GM12878 (cell line): ENCODE results near the gene SUFU. TPM values are rescaled to one million over a fixed set of nuclear protein-coding genes. Genes with fewer than 3 reads are reported as not detected.

Source experiments
- ATAC-seq: fragments of 200-7000 bp; cut with Tn5 transposase; 3 replicates; pipeline ENCODE4 v1.9.1; 2020; ENCODE audit warnings: mild to moderate bottlenecking, moderate library complexity
- BruUV-seq: library from RNA; stranded (reverse); fragments of 400-500 nt; replicated peaks from 2 replicates; lab custom pipeline; 2021; lab: Mats Ljungman, UMichigan
- CTCF ChIA-PET: fragments of 300-600 bp; sonication (Branson Sonifier 250); formaldehyde crosslinking; extraction: SDS; loops from one replicate; lab custom pipeline; 2021; ENCODE audit warnings: inconsistent platforms; lab: Yijun Ruan, JAX
- POLR2A ChIA-PET: fragments of 350-600 bp; formaldehyde crosslinking; extraction: SDS; loops from one replicate; lab custom pipeline; 2021; ENCODE audit warnings: inconsistent platforms; lab: Charles Lee
- RAD21 ChIA-PET: fragments of 300-600 bp; sonication (Branson Sonifier 250); formaldehyde crosslinking; loops from one replicate; lab custom pipeline; 2023; ENCODE audit warnings: antibody characterized with exemption; ENCODE audit not compliant: unreplicated experiment; lab: Charles Lee
- SMC1A ChIA-PET: fragments of 300-600 bp; sonication (Branson Sonifier 250); formaldehyde crosslinking; loops from one replicate; lab custom pipeline; 2023; ENCODE audit not compliant: unreplicated experiment, uncharacterized antibody; lab: Charles Lee
- DNase-seq: peaks from one replicate; pipeline ENCODE4 v3.0.0-alpha.2; 2011; ENCODE audit warnings: low read depth, low spot score
- FAIRE-seq: peaks from 3 replicates; lab custom pipeline; 2011; peaks lifted over from hg19 to GRCh38; lab: Jason Lieb, UNC
- H2AFZ ChIP-seq: 2 replicates; pipeline ENCODE4 v1.6.0; 2011; ENCODE audit warnings: low read depth, low read length, control low read depth; ENCODE audit not compliant: control insufficient read depth
- H3K27ac ChIP-seq: 2 replicates; pipeline ENCODE4 v1.5.1; 2011; ENCODE audit warnings: control low read depth; ENCODE audit not compliant: control insufficient read depth, insufficient read depth
- H3K27me3 ChIP-seq, 2 experiments: replicated peaks in 1 of 2; 2 replicates each; pipeline versions ENCODE4 v1.6.0 to v1.6.1; 2011; ENCODE audit warnings: low read length in 1 of 2; ENCODE audit not compliant: control insufficient read depth in 2 of 2, insufficient read depth in 2 of 2
- H3K36me3 ChIP-seq, 2 experiments: 2 replicates each; pipeline ENCODE4 v1.5.1; 2011; ENCODE audit warnings: low read length in 1 of 2; ENCODE audit not compliant: control insufficient read depth in 2 of 2, insufficient read depth in 2 of 2
- H3K4me1 ChIP-seq: 2 replicates; pipeline ENCODE4 v1.6.1; 2011; ENCODE audit warnings: mild to moderate bottlenecking, low read length, moderate library complexity, mixed read lengths; ENCODE audit not compliant: control insufficient read depth, insufficient read depth
- H3K4me2 ChIP-seq: 2 replicates; pipeline ENCODE4 v1.6.0; 2011; ENCODE audit warnings: control low read depth; ENCODE audit not compliant: control insufficient read depth, insufficient read depth
- H3K4me3 ChIP-seq: fragments of 200-600 bp; sonication (generic); 2 replicates; pipeline ENCODE4 v1.5.1; 2016
- H3K79me2 ChIP-seq: 2 replicates; pipeline ENCODE4 v1.6.0; 2011; ENCODE audit warnings: low read length; ENCODE audit not compliant: control insufficient read depth, insufficient read depth
- H3K9ac ChIP-seq: 2 replicates; pipeline ENCODE4 v1.8.0; 2011; ENCODE audit warnings: low read length, control low read depth, mixed read lengths; ENCODE audit not compliant: control insufficient read depth, insufficient read depth
- H3K9me3 ChIP-seq: replicated peaks from 3 replicates; pipeline ENCODE4 v1.5.1; 2011; ENCODE audit warnings: mild to moderate bottlenecking, low read length; ENCODE audit not compliant: control insufficient read depth, insufficient read depth
- H4K20me1 ChIP-seq: 2 replicates; pipeline ENCODE4 v1.6.0; 2011; ENCODE audit not compliant: control insufficient read depth, insufficient read depth
- FOS ChIP-seq: IDR thresholded peaks from 3 replicates; pipeline ENCODE4 v1.6.1; 2011; ENCODE audit warnings: borderline replicate concordance; ENCODE audit not compliant: insufficient read length; ENCODE audit errors: extremely low read depth
- JUND ChIP-seq: IDR thresholded peaks from 2 replicates; pipeline ENCODE4 v1.6.1; 2012; ENCODE audit warnings: low read depth, mild to moderate bottlenecking, low read length, improper control_type of control experiment, moderate library complexity
- KAT2A ChIP-seq: conservative IDR thresholded peaks from 2 replicates; pipeline ENCODE4 v1.6.1; 2011; ENCODE audit warnings: low read depth, low read length; ENCODE audit not compliant: control insufficient read depth
- KLF5 ChIP-seq: fragments of 450-650 bp; IDR thresholded peaks from 2 replicates; pipeline ENCODE4 v1.6.1; 2014; ENCODE audit warnings: mild to moderate bottlenecking; ENCODE audit not compliant: partially characterized antibody
- NFXL1 ChIP-seq: fragments of 450-650 bp; IDR thresholded peaks from 2 replicates; pipeline ENCODE4 v1.6.1; 2017; ENCODE audit warnings: antibody characterized with exemption, mild to moderate bottlenecking, borderline replicate concordance
- PAX5 ChIP-seq: IDR thresholded peaks from 2 replicates; pipeline ENCODE4 v1.6.1; 2011; ENCODE audit warnings: low read depth, low read length, borderline replicate concordance
- PRDM15 ChIP-seq: fragments of 450-650 bp; formaldehyde crosslinking; IDR thresholded peaks from 2 replicates; pipeline ENCODE4 v1.4.0; 2020; ENCODE audit warnings: mild to moderate bottlenecking, moderate library complexity
- SRF ChIP-seq, 2 experiments: IDR thresholded peaks; 2 replicates each; pipeline ENCODE4 v1.6.1; 2011; ENCODE audit warnings: low read depth in 2 of 2, low read length in 2 of 2, mild to moderate bottlenecking in 1 of 2, moderate library complexity in 1 of 2
- USF1 ChIP-seq: IDR thresholded peaks from 2 replicates; pipeline ENCODE4 v1.6.1; 2011; ENCODE audit warnings: borderline replicate concordance, low read depth, mild to moderate bottlenecking, moderate library complexity, mixed read lengths, low read length; ENCODE audit not compliant: insufficient read depth; ENCODE audit errors: extremely low read length
- WGBS: methylation state at CpG from one replicate; pipeline ENCODE4 v1.1.6; 2016; ENCODE audit warnings: low lambda C conversion rate; ENCODE audit not compliant: insufficient replicate concordance, insufficient coverage; ENCODE audit errors: missing lambda C conversion rate; 5-methylcytosine and 5-hydroxymethylcytosine counted together
- in situ Hi-C: fragments of 300-500 bp; cut with MboI; formaldehyde crosslinking; loops from 9 replicates; pipeline ENCODE4 v1.14.3; 2018; ENCODE audit warnings: mixed read lengths
- intact Hi-C: fragments of 100-400 bp; cut with micrococcal nuclease; formaldehyde crosslinking; loops from one replicate; pipeline ENCODE4 v1.14.2; 2022; ENCODE audit not compliant: unreplicated experiment
- polyA plus RNA-seq, 11 experiments: library from polyadenylated mRNA; depleted of rRNA in 4 of 11; unstranded in 6 of 11; stranded (reverse) in 5 of 11; fragments of >200 nt; fragmentation: Nextera tagmentation in 4 of 11; fragmentation: Illumina TruSeq in 1 of 11; extraction: Ambion mirVana in 4 of 11; extraction: Trizol in 1 of 11; gene quantifications; 1 replicate in 1 of 11; 2 replicates in 10 of 11; pipeline versions ENCODE4 v1.2.1 to v1.2.3, GENCODE V29; 2011 to 2016; ENCODE audit warnings: inconsistent platforms in 2 of 11, missing spikeins in 2 of 11, low read depth in 1 of 11
- total RNA-seq, 4 experiments: library from RNA; depleted of rRNA in 3 of 4; stranded (reverse); fragments of >200 nt in 3 of 4; fragmentation: Illumina TruSeq in 1 of 4; extraction: Trizol in 1 of 4; gene quantifications; 2 replicates each; pipeline versions ENCODE4 v1.2.1 to v1.2.3, GENCODE V29; 2013 to 2021
- TF ChIP-seq, protein P1 (sequence below): fragments of 150-350 bp; IDR thresholded peaks from 2 replicates; pipeline ENCODE4 v1.6.1; 2014; ENCODE audit warnings: mild to moderate bottlenecking, low read depth, low read length
- TF ChIP-seq, protein P2 (sequence below): IDR thresholded peaks from 2 replicates; pipeline ENCODE4 v1.6.1; 2012; ENCODE audit warnings: low read depth, low read length, improper control_type of control experiment
- TF ChIP-seq, protein P3 (sequence below): fragments of 450-650 bp; formaldehyde crosslinking; IDR thresholded peaks from 2 replicates; pipeline ENCODE4 v1.4.0; 2022; ENCODE audit warnings: mild to moderate bottlenecking, moderate library complexity

SUFU gene
- total and polyA plus RNA-seq, 10 of the 15 experiments (the other 5 are each of a cell fraction or from before 2014, with no cell fraction given): 0.68 to 7.7 (median 2.4) TPM

DNA sequence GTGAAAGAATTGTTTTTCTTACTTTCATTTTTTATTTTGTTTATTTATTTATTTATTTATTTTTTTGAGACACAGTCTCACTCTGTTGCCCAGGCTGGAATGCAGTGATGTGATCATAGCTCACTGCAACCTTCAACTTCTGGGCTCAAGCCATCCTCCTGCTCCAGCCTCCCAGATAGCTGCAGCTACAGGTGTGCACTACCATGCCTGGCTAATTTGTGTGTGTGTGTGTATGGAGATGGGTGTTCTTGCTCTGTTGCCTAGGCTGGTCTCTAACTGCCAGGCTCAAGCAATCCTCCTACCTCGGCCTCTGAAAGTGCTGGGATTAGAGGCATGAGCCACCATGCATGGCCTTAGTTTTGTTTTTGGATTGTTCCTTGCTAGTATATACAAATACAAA, 85.1 kb downstream of the SUFU start:
- no peak overlapping the region for H3K9ac ChIP-seq
- no peaks in the 10 kb centered on the region for H3K79me2 ChIP-seq
- ChIA-PET CTCF (interaction anchor here (5.3 kb wide), 1 partner anchor 85 kb away, joined by 28 read pairs; the partner anchor contains the start of genes ACTR1A and SUFU), POLR2A (no interaction called here), SMC1A (interaction anchor here (2.7 kb wide), 1 partner anchor 85 kb away, joined by 15 read pairs; the partner anchor contains the start of genes ACTR1A and SUFU), RAD21 (interaction anchor here (0.9 kb wide), 1 partner anchor 85 kb away, joined by 3 read pairs; the partner anchor contains the start of gene SUFU)
- no peak overlapping the region for H3K4me2 ChIP-seq
- no peak overlapping the region for H3K4me3 ChIP-seq
- FAIRE-seq: no peak
- H3K27me3 ChIP-seq: no peaks in the 10 kb centered on the region
- ATAC-seq: no peak
- no TSS peak for BruUV-seq
- H3K36me3 ChIP-seq: no peaks in the 10 kb centered on the region
- H2AFZ ChIP-seq: no peak overlapping the region
- 86% methylated on average over 1 of the region's 1 CpG for WGBS
- no peak for DNase-seq
- no peaks in the 10 kb centered on the region for H4K20me1 ChIP-seq
- in situ Hi-C loops: loop anchor here (5.0 kb wide), 1 partner anchor 82 kb away; no protein-coding TSS in a partner anchor
- intact Hi-C loops: no loop called here
- no peaks in the 10 kb centered on the region for H3K4me1 ChIP-seq
- H3K27ac ChIP-seq: no peak overlapping the region
- no peaks in the 10 kb centered on the region for H3K9me3 ChIP-seq
- no peak for TF ChIP-seq PRDM15 (CRISPR knock-in tag)
- TF ChIP-seq, protein P1, sequence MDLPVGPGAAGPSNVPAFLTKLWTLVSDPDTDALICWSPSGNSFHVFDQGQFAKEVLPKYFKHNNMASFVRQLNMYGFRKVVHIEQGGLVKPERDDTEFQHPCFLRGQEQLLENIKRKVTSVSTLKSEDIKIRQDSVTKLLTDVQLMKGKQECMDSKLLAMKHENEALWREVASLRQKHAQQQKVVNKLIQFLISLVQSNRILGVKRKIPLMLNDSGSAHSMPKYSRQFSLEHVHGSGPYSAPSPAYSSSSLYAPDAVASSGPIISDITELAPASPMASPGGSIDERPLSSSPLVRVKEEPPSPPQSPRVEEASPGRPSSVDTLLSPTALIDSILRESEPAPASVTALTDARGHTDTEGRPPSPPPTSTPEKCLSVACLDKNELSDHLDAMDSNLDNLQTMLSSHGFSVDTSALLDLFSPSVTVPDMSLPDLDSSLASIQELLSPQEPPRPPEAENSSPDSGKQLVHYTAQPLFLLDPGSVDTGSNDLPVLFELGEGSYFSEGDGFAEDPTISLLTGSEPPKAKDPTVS: no peak
- no peak for TF ChIP-seq KLF5
- no peak for TF ChIP-seq FOS
- TF ChIP-seq PAX5: no peak
- TF ChIP-seq NFXL1: no peak
- no peak for TF ChIP-seq KAT2A
- TF ChIP-seq SRF (IDR thresholded peaks at IDR 0.05; ENCODE audit: low read depth in 2 of 2, low read length in 2 of 2): no peak
- TF ChIP-seq, protein P2, sequence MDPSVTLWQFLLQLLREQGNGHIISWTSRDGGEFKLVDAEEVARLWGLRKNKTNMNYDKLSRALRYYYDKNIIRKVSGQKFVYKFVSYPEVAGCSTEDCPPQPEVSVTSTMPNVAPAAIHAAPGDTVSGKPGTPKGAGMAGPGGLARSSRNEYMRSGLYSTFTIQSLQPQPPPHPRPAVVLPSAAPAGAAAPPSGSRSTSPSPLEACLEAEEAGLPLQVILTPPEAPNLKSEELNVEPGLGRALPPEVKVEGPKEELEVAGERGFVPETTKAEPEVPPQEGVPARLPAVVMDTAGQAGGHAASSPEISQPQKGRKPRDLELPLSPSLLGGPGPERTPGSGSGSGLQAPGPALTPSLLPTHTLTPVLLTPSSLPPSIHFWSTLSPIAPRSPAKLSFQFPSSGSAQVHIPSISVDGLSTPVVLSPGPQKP: no peak
- TF ChIP-seq USF1: no peak
- TF ChIP-seq, protein P3, sequence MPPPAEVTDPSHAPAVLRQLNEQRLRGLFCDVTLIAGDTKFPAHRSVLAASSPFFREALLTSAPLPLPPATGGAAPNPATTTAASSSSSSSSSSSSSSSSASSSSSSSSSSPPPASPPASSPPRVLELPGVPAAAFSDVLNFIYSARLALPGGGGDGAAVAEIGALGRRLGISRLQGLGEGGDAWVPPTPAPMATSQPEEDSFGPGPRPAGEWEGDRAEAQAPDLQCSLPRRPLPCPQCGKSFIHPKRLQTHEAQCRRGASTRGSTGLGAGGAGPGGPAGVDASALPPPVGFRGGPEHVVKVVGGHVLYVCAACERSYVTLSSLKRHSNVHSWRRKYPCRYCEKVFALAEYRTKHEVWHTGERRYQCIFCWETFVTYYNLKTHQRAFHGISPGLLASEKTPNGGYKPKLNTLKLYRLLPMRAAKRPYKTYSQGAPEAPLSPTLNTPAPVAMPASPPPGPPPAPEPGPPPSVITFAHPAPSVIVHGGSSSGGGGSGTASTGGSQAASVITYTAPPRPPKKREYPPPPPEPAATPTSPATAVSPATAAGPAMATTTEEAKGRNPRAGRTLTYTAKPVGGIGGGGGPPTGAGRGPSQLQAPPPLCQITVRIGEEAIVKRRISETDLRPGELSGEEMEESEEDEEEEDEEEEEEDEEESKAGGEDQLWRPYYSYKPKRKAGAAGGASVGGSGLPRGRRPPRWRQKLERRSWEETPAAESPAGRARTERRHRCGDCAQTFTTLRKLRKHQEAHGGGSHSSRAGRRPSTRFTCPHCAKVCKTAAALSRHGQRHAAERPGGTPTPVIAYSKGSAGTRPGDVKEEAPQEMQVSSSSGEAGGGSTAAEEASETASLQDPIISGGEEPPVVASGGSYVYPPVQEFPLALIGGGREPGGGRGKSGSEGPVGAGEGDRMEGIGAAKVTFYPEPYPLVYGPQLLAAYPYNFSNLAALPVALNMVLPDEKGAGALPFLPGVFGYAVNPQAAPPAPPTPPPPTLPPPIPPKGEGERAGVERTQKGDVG (CRISPR knock-in tag): no peak
- no peak for TF ChIP-seq JUND
